ENCODE results near the gene SLC37A3.

DNA sequence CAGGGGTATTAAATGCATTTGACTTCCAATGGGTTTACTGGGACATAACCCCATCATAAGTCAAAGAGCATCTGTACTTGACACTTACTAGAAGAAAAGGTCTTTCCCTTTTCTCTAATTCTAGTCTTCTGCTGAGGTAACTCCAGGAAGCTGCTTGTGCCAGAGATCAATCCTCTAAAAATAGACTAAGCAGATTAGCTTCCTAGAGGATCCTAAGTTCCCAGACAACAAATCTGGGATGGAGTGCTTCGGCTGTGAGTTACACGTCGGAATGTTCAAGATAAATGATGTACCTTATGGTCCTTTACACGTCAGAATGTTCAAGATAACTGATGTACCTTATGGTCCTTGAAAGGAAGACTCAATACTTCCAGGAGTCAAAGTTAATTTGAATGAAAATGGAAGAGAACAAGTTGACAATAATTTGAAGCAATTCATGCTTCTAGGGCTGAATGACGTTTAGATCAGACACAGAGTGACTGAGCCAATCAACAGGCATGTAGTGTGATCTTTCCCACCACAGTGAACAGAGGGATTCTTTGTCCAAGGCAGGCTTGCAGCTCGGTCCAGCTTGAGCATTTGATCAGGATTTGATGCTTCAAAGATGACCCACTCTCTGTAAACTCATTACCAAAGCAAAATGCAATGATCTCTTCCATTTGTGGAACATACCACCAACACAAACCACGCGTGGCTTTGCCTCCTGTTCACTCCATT lies 63.8 kb downstream of the SLC37A3 start:
- TF ChIP-seq, protein P1, sequence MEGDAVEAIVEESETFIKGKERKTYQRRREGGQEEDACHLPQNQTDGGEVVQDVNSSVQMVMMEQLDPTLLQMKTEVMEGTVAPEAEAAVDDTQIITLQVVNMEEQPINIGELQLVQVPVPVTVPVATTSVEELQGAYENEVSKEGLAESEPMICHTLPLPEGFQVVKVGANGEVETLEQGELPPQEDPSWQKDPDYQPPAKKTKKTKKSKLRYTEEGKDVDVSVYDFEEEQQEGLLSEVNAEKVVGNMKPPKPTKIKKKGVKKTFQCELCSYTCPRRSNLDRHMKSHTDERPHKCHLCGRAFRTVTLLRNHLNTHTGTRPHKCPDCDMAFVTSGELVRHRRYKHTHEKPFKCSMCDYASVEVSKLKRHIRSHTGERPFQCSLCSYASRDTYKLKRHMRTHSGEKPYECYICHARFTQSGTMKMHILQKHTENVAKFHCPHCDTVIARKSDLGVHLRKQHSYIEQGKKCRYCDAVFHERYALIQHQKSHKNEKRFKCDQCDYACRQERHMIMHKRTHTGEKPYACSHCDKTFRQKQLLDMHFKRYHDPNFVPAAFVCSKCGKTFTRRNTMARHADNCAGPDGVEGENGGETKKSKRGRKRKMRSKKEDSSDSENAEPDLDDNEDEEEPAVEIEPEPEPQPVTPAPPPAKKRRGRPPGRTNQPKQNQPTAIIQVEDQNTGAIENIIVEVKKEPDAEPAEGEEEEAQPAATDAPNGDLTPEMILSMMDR (IDR thresholded peaks at IDR 0.05), result no peak
- TF ChIP-seq POLR2A (IDR thresholded peaks at IDR 0.05), result no peak
